Activated CD8-positive, alpha-beta memory T cell treated with anti-CD3 and anti-CD28 coated beads, Interleukin-2, amount 50 U/mL, for 1 hour (primary cell): ENCODE data around the gene HDC.

Experiments
- DNase-seq: peaks from one replicate; pipeline ENCODE4 v3.0.0-alpha.2; 2020; ENCODE audit errors: extremely low read depth

The HDC gene

DNA sequence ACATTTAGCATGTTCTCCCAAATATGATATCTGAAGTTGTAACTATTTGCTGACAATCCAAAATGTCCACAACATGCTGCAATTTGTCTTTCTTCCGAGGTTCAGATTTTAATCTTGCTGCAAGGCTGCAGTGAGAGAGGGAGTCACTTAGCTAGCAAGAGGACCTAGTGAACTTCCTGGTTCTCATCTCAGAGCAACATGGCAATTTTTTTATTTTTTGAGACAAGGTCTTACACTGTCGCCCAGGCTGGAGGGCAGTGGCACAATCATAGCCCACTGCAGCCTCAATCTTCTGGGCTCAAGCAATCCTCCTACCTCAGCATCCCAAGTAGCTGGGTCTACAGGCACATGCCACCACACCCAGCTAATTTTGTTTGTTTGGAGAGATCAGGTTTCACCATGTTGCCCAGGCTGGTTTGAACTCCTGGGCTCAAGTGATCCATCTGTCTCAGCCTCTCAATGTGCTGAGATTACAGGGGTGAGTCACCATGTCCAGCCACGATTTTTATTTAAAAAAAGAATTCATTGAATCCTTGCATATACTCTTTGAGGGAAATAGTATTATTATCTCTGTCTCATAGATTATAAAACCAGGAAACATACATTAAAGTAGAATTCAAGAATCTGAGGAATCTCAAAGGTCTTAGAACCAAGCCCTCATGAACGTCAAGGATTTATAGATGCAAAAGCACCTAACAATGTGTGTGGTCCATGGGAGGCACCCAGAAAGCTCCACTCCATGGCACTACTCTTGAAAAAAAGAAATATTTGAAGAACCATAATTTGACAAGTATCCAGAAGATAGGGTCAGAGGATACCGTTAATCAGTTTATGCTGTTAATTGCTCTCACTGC is 9.1 kb downstream of the HDC start:
- DNase-seq = no peak

- DNase-seq = no peak
Measured at GRCh38 chr15:50252556-50252955, 13.0 kb downstream of the HDC start.

DNA sequence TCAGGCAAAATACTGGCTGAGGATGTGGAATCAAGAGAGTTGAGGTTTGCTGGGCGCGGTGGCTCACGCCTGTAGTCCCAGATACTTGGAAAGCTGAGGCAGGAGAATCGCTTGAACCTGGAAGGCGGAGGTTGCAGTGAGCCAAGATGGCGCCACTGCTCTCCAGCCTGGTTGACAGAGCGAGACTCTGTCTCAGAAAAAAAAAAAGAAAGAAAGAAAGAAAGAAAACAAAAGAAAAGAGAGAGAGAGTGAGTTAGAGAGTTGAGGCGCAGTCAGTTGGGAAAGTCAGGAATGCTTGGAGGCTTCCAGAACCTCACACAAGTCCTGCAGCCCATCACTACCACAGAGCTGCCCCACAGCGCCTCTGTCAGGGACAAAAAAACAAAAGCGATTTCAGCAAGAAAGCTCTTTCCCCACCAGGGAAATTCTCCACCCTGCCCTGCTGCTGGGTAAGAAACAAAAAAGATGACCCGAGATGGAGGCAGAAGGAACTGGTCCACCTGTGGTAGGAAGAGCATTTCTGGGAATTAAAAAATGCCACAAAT is 13.8 kb downstream of the HDC start:
- DNase-seq = no peak

- DNase-seq = no peak
Measured at GRCh38 chr15:50250760-50251394, 14.6 kb downstream of the HDC start.

GRCh38 chr15:50249704-50250103 is 15.8 kb downstream of the HDC start:
- no peak for DNase-seq

DNA sequence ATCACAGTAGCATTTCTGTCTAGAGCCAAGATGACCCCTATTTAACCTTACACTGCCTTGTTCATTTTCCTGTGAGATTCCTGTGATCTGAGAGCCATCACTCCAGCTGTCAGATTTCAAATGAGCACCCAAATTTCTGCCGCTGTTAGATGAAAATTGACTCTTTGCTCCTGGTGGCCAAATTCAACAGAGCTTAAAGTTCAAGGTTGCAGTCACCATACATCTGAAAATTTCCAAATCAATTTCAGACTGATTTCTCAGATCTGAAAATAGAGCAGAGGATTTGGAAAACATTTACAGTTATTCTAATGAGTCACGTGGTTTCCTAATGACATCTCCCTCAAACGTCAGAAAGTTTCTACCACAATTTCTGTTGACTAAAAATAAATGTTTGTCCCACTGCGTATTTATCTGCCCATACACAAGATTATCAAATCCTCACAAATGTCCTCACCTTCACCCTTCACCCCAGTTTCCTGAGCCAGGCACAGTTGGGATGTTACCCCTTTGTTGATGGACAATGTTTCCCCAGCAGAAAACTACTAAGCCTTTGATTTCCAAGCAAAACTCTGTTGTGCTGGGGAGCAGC is 16.4 kb downstream of the HDC start:
- no peak for DNase-seq

DNA sequence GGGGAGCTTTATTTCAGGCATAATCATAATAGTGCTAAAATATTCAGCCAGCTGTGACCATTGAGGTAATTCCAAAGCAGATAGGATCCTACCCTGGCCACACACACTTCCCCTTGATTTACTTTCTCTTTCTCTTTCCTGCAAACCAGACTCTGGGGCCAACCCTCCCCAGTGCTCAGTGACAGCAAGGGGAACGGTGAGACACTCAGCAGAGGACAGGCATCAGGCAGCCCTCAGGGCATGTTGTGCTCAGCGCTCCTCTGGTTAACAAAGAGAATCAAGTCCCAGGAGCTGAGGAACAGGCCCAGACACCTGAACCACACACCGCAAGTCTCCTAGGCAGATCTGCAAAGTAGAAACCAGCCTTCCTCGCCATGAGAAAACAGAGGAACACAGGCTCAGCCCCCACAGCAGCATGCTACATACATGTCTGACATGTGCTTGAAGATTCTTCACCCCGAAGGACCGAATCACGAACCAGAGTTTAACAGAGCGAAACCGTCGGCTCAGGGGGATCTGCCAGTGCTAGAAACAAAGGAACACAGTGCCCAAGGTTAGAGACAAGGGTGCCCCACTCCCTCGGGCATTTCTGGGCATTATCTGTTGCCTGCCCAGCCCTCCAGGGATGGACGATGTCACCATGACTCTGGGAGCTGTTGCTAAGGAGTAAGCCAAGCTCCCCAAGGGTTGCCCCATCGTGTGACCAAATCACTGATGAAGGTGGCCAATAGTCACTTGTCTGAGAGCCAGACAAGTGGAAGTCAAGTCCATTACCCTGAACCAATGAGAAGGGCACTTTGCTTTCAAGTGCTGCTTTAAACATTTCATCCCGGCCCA is 17.5 kb downstream of the HDC start:
- DNase-seq = no peak

GRCh38 chr15:50246631-50247030 is 18.9 kb downstream of the HDC start:
- DNase-seq = no peak

- DNase-seq = no peak
Measured at GRCh38 chr15:50244959-50245624, 20.4 kb downstream of the HDC start.

DNA sequence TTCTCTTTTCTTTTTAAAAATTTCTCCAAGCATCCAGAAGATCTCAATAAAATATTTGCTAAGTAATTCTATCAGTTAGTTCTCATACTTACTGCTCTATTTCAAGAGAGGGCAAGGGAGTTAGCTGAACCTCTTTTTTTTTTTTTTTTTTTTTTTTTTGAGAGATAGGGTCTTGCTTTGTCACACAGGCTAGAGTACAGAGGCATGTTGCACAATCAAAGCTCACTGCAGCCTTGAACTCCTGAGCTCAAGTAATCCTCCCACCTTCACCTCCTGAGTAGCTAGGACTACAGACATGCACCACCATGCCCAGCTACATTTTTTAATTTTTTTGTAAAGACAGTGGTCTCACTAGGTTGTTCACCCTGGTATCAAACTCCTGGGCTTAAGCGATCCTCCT is 21.4 kb downstream of the HDC start:
- no peak for DNase-seq

DNA sequence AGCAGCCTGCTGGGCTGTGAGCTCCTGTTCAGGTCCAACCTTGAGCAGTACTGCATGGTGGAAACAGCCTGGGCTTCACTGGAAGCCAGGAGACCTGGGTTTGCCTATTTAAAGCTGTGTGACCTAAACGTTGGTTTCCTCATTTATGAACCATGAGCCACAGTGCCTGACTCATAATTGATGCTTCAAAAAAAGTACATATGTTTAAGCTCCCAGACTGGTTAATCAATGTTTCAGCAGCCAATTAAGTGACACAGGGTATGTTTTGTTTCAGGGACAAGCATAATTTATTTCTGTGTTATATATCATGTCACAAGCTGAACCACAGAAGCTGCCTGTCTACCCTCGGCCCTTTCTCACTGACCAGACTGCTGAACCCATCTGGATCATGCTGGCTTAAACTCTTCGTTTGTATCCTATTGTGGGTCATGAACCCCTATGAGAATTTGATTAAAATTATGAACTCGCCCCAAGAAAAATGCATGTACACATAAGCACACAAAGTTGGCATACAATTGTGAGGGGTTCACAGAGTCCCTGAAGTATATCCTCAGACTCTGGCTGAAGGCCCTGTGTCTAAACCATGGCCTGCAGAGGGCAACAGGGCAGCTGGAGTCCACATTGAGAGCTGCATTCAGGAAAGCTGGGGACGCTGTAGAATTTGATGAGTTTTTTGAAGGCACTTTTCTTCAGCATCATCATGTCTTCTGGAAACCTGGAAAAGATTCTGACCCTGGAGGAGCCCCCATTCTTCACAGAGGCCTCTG is 23.7 kb downstream of the HDC start:
- DNase-seq = no peak

DNA sequence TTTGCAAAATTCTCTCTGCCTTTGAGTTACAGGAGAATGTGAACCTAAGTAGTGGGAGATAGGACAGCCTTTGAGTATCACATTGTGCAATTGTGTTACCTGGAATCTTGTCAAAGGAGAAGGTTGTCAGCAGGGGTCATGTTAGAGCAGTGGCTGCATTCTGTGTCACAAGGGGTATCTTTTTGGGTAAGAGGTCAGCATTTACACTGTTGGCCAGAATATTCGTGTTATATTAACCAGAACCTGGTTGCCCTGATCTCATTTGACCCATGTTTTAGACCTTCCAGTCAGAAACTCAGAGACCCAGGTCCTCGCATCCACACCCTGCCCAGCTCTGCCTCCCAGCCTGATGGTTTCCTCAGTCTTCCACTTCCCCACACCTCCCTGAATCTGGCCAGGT is 27.3 kb downstream of the HDC start:
- DNase-seq = no peak

GRCh38 chr15:50236433-50236832 is 29.1 kb downstream of the HDC start:
- no peak for DNase-seq

DNA sequence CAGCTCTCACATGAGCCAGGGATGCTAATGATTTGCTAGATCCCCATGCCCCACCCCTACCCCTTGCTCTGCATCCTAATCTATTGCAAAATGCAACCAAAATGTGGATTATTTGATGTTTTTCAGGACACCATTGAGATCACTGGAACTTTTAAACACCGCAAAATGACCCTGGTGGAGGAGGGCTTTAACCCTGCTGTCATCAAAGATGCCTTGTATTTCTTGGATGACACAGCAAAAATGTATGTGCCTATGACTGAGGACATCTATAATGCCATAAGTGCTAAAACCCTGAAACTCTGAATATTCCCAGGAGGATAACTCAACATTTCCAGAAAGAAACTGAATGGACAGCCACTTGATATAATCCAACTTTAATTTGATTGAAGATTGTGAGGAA is 29.7 kb downstream of the HDC start:
- DNase-seq = no peak

DNA sequence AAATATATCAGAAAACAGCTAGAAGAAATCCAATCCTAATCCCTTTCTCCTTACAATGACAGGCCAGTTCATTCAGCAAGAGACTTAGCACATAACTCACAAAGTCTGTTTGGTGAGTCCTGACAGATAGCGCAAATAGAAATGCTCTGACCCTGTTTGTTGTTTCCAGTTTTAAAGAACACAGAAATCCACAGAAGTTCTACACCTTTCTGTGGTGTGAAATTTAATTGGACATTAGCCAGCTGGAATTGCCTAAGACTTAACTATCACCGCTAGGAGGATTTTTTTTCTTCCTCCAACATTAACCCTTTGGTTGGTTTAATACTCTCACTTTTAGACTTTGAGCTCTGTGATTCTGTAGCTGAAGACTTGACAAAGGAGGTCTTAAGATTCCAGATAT is 30.8 kb downstream of the HDC start:
- no peak for DNase-seq

DNA sequence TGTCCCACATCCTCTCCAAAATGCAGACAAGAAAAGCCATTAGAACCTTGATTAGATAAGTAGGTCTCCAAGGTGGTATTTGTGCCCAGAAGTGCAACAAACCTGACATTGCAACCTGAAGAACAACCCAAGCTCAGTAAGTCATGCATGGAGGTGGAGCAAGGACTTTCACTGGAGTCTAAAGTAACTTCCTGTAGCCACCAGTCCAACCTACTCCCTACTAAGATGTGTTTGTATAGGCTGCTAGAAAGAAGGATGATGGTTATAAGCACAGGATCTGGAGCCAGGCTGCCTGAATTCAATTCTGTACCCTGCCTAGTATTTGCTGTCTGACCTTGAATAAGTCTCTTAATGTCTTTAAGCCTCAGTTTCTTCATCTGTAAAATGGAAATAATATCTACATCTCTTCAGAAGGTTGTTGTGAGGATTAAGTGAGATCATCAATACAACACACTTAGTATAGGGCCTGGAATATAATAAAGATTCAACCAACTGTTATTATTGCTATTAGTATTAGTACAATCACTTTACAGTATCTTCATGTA is 32.3 kb downstream of the HDC start:
- no peak for DNase-seq

GRCh38 chr15:50232791-50233190 is 32.7 kb downstream of the HDC start:
- no peak for DNase-seq

GRCh38 chr15:50231761-50232160 is 33.8 kb downstream of the HDC start:
- no peak for DNase-seq

GRCh38 chr15:50229336-50229735 is 36.2 kb downstream of the HDC start:
- DNase-seq = no peak

- no peak for DNase-seq
Measured at GRCh38 chr15:50228866-50229265, 36.7 kb downstream of the HDC start.
